ENCODE data around the gene GRM8.
"Not testable (repeated sequence)": the region's sequence is repeated elsewhere in the genome, so short reads cannot be mapped to it uniquely, and the experiment has no call there.

The GRM8 gene

DNA sequence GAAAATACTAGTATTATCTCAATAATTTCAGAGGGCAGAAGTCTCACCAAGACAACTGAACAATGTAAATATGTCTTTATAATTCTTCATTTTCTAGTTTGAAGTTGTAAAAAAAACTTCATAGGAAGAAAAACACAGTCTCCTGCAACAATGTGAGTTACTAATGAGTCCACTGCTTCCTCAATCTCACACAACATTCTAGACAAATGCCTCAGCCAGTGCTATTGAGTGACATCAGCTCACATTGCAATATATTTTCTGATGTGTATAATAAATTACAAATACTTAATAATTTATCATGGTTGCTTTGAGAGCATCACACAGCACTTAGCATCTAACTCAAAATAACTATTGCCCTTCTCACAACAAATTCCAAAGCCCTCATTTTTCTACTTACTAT, 321.2 kb downstream of the GRM8 start:
- no peak for DNase-seq (ENCODE audit: extremely low read depth in 1 of 2, low read depth in 1 of 2)

GRCh38 chr7:126930166-126930565, 322.6 kb downstream of the GRM8 start:
- DNase-seq (ENCODE audit: extremely low read depth in 1 of 2, low read depth in 1 of 2), result no peak

DNA sequence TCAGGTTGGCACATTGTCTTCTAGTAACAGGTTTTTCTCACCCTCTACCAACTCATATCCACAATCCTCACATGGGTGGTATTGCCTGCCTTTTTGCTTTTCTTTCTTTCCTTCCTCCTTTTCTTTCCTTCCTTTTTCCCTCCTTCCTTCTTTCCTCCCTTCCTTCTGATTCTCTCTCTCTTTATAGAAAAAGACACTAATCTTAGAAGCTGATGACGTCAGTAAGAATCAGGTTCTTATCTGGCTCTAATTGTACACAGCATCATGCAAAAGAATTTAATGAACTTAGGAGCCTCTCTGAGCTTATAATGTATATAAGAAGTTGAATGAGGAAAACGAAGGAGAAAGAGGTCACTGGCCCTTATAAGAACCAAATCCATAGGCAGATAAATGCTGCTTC, 328.3 kb downstream of the GRM8 start:
- DNase-seq (ENCODE audit: extremely low read depth in 1 of 2, low read depth in 1 of 2), result no peak

GRCh38 chr7:126911627-126912026, 341.1 kb downstream of the GRM8 start:
- not testable (repeated sequence) for DNase-seq (ENCODE audit: extremely low read depth in 1 of 2, low read depth in 1 of 2)

DNA sequence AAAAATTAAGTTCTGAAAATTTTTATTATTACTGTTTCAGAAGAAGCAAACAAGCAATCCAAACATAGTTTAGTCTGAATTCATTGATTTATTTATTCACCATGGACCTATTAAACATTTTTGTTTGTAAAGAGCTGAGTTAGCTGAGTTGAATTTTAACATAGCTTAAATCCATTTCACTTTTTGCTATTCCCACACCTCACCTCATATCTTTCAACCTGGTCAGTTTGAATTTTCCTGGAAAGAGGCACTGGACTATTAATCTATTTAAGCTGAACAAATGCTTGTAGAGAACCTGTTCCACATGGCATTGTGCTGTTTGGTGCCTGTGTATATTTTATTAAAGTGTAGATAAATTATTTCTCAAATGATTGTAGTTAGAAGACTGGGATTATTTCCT, 344.2 kb downstream of the GRM8 start:
- not testable (repeated sequence) for DNase-seq (ENCODE audit: extremely low read depth in 1 of 2, low read depth in 1 of 2)

DNA sequence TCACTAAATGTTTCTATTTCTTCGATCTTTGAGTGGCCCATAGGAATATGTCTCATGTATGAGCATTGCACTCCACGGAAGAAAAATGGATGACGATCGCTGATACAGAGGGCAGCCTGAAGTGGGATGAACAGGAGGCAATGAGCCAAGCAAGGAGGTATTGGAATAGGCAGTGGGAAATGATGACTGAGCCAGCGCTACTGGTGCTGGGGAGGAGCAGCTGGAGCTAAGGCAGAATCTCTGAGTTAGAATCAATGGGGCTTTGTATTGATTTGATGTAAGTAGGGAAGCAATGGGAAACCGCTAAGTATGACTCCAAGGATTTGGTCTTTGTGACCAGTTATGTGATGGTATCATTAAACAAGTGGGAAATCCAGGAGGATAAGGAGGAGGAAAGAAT, 345.1 kb downstream of the GRM8 start:
- DNase-seq (ENCODE audit: extremely low read depth in 1 of 2, low read depth in 1 of 2), result not testable (repeated sequence)

GRCh38 chr7:126905255-126905654, 347.5 kb downstream of the GRM8 start:
- not testable (repeated sequence) for DNase-seq (ENCODE audit: extremely low read depth in 1 of 2, low read depth in 1 of 2)

GRCh38 chr7:126901041-126901765, 351.5 kb downstream of the GRM8 start:
- DNase-seq (ENCODE audit: extremely low read depth in 1 of 2, low read depth in 1 of 2), result not testable (repeated sequence)

DNA sequence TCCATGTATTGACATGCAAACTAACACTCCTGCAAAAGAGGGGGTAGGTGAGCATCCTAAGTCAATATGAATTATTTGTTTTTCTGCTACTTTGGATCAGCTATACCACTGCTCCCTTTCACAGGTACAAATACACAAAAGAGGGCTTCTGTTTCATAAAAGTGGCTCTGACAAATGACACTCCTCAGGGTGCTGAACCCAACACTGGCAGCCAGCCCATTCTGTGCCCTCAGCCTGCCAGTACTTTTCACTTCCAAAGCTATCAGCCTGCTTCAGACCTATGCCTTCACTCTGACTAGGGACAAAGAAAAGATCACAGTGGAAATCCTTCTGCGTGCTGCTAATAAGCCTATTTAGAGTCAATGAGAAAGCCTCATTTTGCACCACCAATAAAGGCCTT, 364.8 kb downstream of the GRM8 start:
- DNase-seq (ENCODE audit: extremely low read depth in 1 of 2, low read depth in 1 of 2), result not testable (repeated sequence)

DNA sequence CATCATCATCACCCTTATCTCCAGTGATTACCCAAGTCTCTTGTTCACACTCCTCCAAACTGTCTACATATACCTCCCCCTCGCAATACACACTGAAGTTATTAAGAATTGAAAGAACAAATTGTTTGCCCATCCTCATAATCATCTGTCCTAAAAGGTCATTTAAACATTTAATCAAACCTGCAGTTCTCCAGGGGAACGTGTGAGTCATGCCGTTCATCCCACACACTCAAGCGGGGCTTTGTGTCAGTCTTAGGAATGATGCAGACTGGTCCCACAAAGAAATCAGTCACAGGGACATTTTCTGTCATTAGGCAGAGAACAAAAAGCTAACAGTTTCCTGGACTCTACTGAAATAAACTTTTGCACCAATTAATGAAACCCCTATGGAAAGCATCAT, 365.2 kb downstream of the GRM8 start:
- DNase-seq (ENCODE audit: extremely low read depth in 1 of 2, low read depth in 1 of 2), result not testable (repeated sequence)

DNA sequence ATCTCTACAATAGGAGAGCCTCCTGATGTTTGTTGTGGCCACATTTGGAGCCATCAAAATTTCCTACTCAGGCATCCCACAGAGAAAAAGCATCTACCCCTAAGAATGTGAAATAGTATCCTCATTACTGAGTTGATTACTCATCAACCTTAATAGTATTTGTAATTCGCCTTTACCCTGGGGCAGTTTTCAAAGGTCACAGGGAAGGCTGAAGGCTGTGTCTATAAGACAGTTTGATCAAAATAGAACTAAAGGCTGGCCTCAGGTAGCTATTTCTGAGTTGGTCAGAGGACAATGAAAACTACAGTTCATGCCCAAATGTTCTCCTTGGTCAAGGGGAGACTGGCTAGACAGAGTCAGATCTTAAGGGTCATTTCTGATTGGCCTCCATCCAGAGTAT, 370.0 kb downstream of the GRM8 start:
- not testable (repeated sequence) for DNase-seq (ENCODE audit: extremely low read depth in 1 of 2, low read depth in 1 of 2)

DNA sequence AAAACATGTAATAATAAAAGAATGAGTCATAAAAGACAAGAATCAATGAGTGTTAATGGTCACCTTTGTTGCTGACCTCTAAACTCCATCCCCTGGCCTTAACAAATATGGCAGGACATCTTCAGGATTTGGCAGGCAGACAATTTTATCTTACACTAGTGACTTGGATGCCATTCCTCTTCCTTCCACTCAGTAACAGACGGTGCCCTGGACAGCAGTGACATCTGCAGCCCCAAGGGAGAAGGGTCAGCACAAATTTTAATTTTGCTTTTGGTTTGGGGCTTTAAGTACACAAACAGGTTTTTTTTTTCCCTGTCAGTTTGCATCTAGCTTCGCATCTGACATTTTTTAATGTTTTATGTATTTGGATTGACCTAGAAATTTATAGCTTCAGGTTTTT, 370.8 kb downstream of the GRM8 start:
- DNase-seq (ENCODE audit: extremely low read depth in 1 of 2, low read depth in 1 of 2), result not testable (repeated sequence)

- no peak for DNase-seq (ENCODE audit: extremely low read depth in 1 of 2, low read depth in 1 of 2)
These were observed 371.4 kb downstream of the GRM8 start for GRCh38 chr7:126881315-126881714.

DNA sequence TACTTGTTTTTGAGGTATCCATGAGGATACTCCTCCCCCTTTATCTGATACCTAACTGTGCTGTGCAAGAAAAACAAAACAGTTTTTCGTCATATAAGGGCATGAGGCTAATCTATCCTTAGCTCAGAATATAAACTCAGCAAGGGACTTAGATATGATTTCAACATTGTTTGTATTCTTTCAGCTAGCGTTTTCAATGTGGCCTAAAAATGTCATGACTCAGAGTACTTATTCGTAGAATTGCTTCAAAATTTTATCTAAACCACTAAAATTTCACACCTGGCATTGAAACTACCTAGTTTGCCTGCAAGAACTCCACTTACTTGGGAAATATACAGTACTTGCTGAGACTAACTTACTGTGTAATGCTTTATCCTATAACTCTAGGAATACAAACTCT, 376.2 kb downstream of the GRM8 start:
- DNase-seq (ENCODE audit: extremely low read depth in 1 of 2, low read depth in 1 of 2), result not testable (repeated sequence)

DNA sequence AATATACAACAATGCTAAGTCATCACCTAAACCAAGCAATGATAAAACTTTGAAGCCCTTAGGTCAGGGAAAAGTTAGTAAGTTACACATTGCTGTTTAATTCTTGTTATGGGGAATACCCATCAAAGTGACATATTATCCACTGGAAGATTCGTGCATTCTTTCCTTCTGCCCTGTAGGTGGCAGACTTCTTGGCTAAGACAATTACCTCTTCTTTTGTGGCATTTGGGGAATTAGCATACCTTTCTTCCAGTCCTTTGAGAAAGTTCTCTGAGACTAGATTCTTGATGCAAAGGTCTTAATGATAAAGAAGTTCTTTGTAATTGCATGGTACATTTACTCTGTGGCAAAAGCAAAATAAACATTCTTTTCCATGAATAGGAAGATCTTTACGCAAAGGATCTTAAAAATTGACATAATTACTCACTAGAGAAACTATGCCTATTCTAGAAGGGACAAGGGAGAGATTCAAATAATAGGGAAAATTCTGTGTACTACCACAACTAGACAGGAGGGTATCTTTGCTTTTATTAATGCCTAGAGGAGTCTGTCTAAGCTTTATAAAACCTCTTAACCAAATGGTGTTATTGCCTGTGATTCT, 395.9 kb downstream of the GRM8 start:
- no peak for DNase-seq (ENCODE audit: extremely low read depth in 1 of 2, low read depth in 1 of 2)

- no peak for DNase-seq (ENCODE audit: extremely low read depth in 1 of 2, low read depth in 1 of 2)
These were observed 407.4 kb downstream of the GRM8 start for GRCh38 chr7:126845331-126845730.

DNA sequence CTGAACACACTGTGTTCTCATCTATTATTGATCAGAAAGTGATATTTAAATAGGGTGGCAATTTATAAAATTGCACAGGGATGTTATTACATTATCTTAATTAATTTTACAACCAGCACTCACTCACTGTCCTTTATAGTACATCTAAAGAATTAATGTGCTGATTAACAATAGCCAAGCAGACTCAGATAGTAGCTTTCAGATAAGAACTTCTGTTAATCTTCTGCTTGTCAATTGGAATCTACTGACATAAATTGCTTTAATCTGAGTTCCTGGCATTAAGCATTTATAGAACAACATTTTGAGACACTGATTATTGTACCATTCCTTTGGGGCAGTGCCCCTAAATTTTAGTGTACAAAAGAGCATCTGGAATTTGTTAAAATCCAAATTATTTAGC, 408.9 kb downstream of the GRM8 start:
- DNase-seq (ENCODE audit: extremely low read depth in 1 of 2, low read depth in 1 of 2), result no peak

DNA sequence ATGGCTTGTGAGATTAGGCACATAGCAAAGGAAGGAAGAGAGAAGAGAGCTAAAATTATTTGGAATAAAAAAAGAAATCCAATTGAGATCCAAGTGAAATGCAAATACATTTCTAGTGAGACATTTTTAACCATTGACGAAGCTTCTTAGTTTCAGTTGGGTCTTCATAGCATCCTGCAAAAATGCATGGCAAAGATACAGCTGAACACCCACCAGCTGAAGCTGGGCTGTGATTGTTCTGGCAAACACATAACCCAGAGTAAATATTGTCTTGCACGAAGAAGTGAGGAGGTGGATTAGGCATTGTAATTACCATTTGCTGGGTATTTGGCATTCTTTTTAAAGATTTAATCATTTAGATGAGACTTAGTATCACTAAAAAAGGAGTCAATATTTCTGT, 409.4 kb downstream of the GRM8 start:
- DNase-seq (ENCODE audit: extremely low read depth in 1 of 2, low read depth in 1 of 2), result no peak

DNA sequence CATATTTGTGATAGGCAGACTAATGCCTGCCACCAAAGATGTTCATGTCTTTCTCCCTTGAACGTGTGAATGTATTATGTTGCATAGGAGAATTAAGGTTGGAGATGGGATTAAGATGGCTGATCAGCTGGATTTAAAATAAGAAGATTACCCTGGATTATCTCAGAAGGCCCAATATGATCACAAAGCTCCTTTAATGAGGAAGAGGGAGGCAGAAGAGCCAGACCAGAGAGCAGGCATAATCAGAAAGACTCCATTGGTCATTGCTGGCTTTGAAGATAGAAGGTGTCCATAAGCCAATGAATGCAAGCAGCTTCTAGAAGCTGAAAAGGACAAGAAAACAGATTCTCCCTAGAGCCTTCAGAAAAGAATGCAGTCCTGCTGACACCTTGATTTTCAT, 410.3 kb downstream of the GRM8 start:
- DNase-seq (ENCODE audit: extremely low read depth in 1 of 2, low read depth in 1 of 2), result no peak

- no peak for DNase-seq (ENCODE audit: extremely low read depth in 1 of 2, low read depth in 1 of 2)
These were observed 411.9 kb downstream of the GRM8 start for GRCh38 chr7:126840869-126841268.

DNA sequence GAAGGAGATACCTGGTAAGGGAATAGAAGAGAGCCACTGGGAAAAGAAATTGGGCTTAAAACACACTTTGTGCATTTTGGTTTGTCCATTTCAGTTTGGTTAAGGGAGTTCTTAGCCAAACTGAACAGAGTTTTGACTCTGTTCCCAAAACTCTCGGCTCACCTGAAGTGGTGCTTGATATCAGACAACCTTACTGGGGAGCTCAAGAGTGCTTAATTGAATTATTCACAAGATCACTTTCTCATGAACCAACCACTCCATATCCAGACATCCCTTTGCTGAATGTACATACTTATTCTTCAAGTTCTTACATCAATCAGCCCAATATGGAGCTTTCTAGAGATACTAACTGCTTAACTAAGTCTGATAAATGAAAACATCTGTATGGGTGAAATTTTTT, 413.1 kb downstream of the GRM8 start:
- no peak for DNase-seq (ENCODE audit: extremely low read depth in 1 of 2, low read depth in 1 of 2)

DNA sequence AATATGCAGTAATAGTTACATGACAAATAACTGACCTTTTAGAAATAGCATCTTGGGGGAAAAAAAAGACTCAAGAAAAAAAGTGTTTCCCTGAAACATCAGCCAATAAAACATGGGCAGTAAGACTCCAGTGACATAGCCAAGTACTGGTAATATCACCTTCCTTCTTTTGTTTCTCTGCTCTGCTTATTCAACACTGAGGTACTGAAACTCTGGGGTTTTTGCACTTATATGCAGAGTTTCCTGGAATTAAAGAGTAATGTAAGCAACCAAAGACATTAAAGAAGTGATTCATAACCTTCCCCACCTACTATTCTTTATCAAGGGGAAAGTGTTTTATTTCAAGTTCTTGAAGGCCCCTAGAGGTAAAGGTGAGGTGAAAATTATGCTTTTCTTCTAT, 414.5 kb downstream of the GRM8 start:
- DNase-seq (ENCODE audit: extremely low read depth in 1 of 2, low read depth in 1 of 2), result no peak

DNA sequence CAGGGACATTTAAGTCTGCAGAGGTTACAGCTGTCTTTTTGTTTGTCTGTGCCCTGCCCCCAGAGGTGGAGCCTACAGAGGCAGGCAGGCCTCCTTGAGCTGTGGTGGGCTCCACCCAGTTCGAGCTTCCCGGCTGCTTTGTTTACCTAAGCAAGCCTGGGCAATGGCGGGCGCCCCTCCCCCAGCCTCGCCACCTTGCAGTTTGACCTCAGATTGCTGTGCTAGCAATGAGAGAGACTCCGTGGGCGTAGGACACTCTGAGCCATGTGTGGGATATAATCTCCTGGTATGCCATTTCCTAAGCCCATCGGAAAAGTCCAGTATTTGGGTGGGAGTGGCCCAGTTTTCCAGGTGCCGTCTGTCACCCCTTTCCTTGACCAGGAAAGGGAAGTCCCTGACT, 421.5 kb downstream of the GRM8 start:
- DNase-seq (ENCODE audit: extremely low read depth in 1 of 2, low read depth in 1 of 2), result not testable (repeated sequence)
